T1000 (cell line): ENCODE data around the gene NLGN2.

Experiments used
- DNase-seq: peaks from one replicate; lab custom pipeline; 2025; ENCODE audit warnings: mixed read lengths; lab: John Stamatoyannopoulos, UW

NLGN2 gene

GRCh38 chr17:7392696-7393612 is 14.7 kb upstream of the NLGN2 start:
- DNase-seq: no peak

DNA sequence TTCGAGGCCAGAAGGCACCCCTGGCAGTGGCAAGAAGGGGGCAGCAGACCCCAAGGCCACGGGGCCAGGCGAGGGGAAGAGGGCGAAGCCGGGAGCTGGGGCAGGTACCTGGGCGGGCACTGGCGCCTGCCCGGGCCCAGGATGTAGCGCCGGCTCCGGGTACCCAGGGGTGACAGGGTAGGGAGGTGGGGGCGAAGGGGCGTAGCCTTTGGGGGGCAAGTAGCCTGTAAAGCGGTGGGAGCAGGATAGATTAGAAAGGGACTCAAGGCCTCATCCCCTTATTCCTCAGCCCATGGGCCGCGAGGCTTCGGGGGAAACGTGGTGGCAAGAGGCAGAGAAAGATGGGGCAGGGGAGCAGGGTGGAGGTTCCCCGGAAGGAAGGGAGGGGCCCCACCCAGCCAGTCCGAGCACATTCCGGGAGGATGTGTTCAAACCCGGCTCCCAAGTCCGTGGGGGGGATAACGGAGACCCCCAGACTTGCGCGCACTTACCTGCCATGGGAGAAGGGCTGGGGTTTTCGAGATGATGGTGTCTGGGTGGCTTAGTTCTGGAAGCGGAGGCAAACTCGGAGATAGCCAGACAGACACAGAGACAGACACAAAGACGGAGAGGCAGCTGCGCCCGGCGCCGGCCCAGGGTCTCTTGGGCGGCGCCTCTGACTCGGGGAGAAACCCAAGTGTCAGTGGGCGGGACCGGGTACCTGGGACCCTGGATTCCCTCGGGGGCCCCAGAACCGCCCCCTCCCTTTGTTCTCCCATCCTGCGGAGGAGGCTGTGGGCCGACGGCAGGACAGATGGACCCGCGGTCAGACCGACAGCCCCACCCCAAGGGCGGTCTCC is 13.8 kb upstream of the NLGN2 start:
- no peak for DNase-seq

DNA sequence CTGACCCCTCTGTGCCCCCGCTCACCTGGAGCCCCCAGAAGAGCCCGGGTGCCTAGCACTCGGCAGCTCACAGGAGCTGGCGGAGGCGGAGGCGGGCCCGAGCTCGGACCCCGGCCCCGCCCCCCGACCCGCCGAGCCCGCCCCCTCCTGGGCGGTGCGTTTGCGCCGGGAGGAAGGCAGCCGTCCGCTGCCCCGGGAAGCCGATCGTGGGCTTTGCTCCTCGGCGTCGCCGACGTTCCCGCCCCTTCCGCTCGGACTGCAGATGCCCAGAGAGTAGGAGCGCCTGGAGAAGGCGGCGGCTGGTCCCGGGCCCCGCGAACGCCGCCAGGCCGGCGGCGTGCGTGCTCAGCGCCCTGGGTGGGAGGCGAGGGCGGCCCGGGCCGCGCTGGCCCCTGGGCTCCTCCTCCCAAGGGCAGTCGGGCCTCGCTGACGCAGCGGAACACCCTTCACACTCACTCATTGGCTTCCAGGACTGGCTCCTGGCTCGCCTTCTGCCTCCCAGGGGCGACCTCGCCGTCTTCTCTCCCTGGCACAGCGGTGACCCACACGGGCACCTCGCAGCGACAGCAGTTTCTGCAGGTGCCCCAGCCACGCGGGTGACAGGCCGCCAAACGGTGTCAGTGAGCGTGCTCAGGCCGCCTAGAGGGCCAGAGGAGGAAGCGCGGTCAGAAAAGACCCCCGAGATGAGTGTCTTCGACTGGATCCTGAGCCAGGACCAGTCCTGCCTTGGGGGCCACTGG is 13.0 kb upstream of the NLGN2 start, which contains the start of gene PLSCR3:
PLSCR3 (minus strand) TSS at position 74 of the 740 bp plus-strand sequence. CDS start 415 bp downstream, outside the sequence.
- peak; percentile 86 for DNase-seq

DNA sequence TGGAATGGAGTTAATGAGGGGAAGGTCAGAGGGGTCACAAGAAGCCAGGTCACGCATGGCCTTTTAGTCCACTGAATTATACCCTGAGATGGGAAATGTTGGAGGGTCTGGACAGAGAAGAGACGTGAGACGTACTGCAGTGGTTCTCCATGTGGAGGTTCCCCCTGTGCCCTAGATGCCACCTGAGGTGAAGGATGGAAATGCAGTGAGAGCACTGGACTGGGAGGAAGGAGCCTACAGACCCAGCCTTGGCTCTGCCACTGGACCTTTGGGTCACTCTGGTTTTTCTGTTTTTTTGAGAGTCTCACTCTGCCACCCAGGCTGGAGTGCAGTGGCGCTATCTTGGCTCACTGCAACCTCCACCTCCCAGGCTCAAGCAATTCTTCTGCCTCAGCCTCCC is 11.5 kb upstream of the NLGN2 start:
- no peak for DNase-seq

- DNase-seq: no peak
Observed at GRCh38 chr17:7398612-7399011, 9.0 kb upstream of the NLGN2 start.

- no peak for DNase-seq
Observed at GRCh38 chr17:7403043-7403726, 4.5 kb upstream of the NLGN2 start.

GRCh38 chr17:7403727-7403976 is 4.0 kb upstream of the NLGN2 start:
- no peak for DNase-seq

DNA sequence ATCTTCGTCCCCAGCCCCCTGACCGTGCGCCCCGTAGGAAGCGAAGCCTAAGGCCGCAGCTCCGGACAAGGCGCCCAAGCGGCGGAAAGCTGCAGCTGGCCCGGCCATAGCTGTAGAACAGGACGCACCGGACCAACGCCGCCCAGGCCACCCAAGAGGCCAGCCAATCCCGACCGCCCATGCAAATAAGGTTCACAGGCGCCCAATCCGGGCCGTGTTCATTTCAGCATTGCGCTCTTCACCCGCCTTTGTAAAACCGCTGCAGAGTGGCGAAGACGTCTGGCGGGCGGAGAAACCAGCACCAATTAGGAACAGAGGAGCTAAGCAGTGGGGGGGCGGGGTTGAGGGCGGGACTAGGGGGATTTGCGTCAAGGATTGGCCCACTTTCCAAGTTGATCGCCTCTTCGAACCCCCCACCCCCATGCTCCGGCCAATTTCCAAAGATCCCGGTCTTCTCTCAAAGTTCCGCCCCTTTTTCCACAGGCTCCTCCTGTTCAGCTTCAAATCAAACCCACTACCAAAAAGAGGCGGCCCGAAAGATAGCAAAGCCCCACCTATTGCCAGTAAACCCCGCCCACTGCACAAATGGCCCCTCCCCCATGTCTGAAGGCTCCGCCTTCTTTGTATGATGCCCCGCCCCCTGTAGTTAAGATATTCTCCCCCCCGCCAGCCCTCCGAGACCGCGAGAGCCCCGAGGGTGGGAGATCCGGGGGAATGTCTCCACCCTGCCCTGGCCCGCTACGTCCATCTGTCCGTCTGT is 3.5 kb upstream of the NLGN2 start, which contains the start of gene TMEM256:
TMEM256 (minus strand) TSS at position 121 of the 760 bp plus-strand sequence; CDS start at position 108, 13 bp downstream.
- DNase-seq: peak; percentile 98

GRCh38 chr17:7404737-7405349 is 2.8 kb upstream of the NLGN2 start:
- peak; percentile 51 for DNase-seq

GRCh38 chr17:7405350-7406234 is 2.1 kb upstream of the NLGN2 start:
- DNase-seq: no peak

DNA sequence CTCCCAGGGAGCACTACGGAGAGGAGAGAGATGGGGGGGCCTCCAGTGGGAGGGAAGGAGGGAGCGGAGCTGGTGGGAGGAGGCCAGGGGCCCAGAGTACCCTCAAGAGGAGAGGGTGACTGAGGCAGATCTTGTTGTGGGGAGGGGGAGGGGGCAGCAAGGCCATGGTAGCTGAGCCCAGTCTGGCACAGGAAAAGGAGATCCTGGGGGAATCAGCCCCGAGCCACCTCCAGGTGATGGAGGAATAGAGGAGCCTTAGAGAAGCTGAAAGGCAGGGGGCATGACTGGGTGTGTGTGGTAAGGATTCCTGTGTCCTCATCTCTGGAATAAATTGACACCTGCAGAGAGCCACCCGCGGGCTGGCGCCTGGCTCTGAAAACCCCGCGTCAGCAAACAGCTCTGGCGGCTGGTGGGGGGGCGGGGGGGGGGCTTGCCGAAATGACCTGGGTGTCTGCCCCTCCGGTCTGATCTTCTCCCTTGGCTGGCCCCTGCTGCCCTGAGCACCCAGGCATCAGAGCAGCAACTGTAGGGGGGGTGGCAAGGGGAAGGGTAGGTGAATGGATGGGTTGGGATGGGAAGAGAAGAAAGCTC is 1.3 kb upstream of the NLGN2 start:
- no peak for DNase-seq

GRCh38 chr17:7407082-7407481 is 563 bp upstream of the NLGN2 start:
- DNase-seq: no peak

GRCh38 chr17:7408252-7408727 is 645 bp downstream of the NLGN2 start:
- DNase-seq: no peak

- DNase-seq: no peak
Observed at GRCh38 chr17:7408863-7409262, 1.2 kb downstream of the NLGN2 start.

DNA sequence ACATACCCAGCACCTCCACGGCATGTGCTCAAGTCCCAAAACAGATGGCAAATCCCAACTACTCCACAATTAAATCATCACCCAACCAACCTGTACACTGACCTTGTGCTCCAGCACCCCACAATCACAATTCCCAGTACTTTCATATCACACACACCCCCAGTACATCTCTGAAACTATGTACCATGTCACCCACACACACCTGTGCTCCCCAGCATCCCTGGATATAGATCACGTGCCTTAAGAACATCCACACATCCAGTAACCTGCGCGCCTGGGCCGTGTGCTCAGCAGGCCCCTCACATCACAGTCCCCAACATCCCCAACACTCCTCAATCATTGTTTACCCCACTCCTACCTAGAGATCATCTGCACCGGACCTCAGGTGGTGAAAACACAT is 2.1 kb downstream of the NLGN2 start:
- no peak for DNase-seq

GRCh38 chr17:7410634-7411426 is 3.2 kb downstream of the NLGN2 start:
- no peak for DNase-seq

GRCh38 chr17:7411427-7411750 is 3.7 kb downstream of the NLGN2 start:
- DNase-seq: no peak

DNA sequence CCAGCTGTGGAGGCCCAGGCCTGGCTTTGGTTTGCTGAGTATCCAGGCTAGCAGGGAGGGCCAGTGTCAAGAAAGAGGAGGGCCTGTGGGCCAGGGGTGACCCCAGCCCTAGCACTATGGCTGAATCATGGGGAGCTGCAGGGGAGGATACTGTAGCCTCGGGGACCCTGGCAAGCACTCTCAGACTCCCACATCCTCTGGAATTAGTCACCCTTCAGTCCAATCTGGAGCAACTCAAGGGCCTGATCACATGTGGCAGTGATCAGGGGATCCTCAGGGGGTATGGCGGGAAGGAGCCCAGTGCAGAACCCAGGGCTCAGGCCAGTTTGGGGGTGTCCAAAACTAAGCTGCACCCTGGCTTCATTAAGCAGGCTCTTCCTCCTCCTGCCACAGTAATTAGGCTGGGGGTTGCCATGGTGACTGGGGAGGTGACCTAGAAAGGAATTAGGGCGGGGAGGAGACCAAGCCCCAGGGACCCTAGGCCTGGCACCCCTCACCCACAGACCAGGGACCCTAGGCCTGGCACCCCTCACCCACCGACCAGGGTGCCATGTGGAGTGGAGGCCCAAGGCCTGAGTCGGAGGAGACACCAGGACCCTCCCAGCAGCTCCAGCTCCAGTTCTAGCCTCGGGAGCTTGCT is 5.8 kb downstream of the NLGN2 start:
- no peak for DNase-seq
